ENCODE measurements around the gene SCOC. TPM values are rescaled to one million over a fixed set of nuclear protein-coding genes. Genes with fewer than 3 reads are reported as not detected.

SCOC gene
- total RNA-seq: 10 to 100 TPM; 37.1 to 47.8 TPM

DNA sequence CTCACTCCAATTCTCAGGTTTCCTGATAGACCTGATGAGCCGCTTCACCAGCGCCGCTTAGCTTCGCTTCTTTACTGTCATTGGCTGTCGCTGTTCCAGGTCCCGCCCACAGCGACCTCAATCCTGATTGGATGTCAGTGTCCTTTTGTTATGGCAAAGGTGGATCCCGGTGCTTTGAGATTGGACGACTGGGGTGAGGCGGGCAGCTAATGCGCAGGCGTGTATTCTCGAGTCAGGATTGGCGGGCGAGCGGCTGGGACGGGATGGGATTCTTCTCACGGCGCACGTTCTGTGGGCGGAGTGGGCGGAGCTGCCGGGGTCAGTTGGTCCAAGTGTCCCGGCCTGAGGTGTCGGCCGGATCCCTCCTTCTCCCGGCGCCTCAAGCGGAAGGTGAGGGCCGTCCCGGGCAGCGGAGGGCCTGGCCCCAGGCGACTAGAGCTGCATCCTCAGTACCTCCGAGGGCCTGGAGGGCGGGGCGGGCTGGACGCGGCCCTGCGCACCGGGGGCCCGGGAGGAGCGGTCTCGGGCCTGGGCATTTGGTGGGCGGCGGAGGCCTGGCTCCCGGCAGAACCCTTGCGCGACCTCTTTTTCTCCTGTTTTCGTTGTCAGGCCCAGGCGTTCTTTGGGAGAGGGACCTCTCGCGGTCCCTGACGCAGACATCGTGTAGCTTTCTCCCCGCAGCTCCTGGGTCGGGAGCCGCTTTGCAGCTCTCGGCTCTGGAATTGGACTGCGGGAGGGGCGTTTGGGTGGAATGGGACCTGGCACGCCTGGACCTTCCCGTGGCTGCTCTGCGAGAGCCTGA is at the start of gene SCOC:
TSS of gene SCOC (plus strand) at position 319 of the 802 bp plus-strand sequence. CDS start 5,525 bp downstream, outside the sequence.
- ChIA-PET CTCF (interaction anchor here (0.5 to 3.3 kb wide), 28 partner anchors 10 to 770 kb away, joined by 3 to 62 read pairs (median 4); partner anchors contain the start of gene ELMOD2), POLR2A (interaction anchor here (0.6 to 1.5 kb wide), 3 partner anchors 14 to 635 kb away, joined by 3 read pairs; partner anchors contain the start of gene ELMOD2)
- Mint-ChIP-seq H3K4me1 (peaks cover 35% of the 10 kb centered on the region), H3K9me3 (ENCODE audit: low read depth) (no peaks in the 10 kb centered on the region), H3K36me3 (ENCODE audit: low read depth) (no peaks in the 10 kb centered on the region), H3K4me3 (no peak within 1 kb of the TSS), H3K27me3 (no peaks in the 10 kb centered on the region), H3K27ac (peak within 1 kb of the TSS; percentile 59)
- peak; percentile 98 for DNase-seq
- peak; percentile 98 for ATAC-seq
- intact Hi-C loops (cut with DNase I, micrococcal nuclease): loop anchor here (1.0 to 10.0 kb wide), 10 partner anchors 54 to 1359 kb away; partner anchors contain the start of genes ELMOD2 (in 2 of the 2), CLGN (in 1 of the 2), NOCT (in 1 of the 2) and SETD7 (in 1 of the 2)

DNA sequence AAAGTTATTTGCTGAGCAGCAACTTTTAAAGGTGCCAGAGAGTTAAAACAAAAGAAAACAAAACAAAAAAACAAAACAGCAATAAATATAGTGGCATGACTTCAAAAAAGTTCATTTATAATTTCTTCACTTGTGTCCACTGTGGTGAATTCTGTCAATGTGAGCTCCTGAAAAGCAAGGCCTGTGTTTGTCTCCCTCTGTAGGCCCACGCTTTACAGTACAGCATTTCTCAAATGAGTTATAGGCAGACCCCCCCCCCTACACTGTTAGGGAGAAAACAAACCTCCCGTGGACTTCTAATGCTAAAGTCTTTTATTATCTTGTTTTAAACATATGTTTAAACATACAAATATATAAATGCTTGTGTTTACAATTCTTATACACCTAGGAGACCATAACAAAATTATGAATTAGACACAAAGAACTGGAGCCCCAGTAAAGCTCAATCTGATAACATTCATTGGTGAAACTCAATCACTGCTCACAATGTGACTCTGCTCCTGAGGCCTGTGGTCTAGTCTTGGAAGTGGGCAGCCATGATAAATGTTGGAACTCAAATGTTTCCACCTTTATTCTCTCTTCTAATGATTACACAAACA is 47.0 kb upstream of the SCOC start:
- peaks cover 3% of the 10 kb centered on the region for H3K27me3 Mint-ChIP-seq
- no peak for ATAC-seq
- ChIA-PET POLR2A (no interaction called here), CTCF (interaction anchor here (0.5 to 1.4 kb wide), 4 partner anchors 9 to 592 kb away, joined by 3 to 4 read pairs (median 3); no protein-coding TSS in a partner anchor)
- no peak overlapping the region for H3K27ac Mint-ChIP-seq
- intact Hi-C loops (cut with DNase I, micrococcal nuclease): loop anchor here in 1 of 2 experiments (1.0 to 2.0 kb wide), 2 partner anchors 314 to 592 kb away; no protein-coding TSS in a partner anchor
- no peaks in the 10 kb centered on the region for H3K9me3 Mint-ChIP-seq (ENCODE audit: low read depth)
- peak; percentile 31 for DNase-seq
- H3K36me3 Mint-ChIP-seq (ENCODE audit: low read depth): no peaks in the 10 kb centered on the region
- no peak overlapping the region for H3K4me3 Mint-ChIP-seq
- H3K4me1 Mint-ChIP-seq: peaks cover 4% of the 10 kb centered on the region

- ChIA-PET POLR2A (no interaction called here), CTCF (interaction anchor here (0.7 to 1.7 kb wide), 9 partner anchors 10 to 1793 kb away, joined by 3 to 5 read pairs (median 3); no protein-coding TSS in a partner anchor)
- no peaks in the 10 kb centered on the region for H3K9me3 Mint-ChIP-seq (ENCODE audit: low read depth)
- no peak for ATAC-seq
- no peak overlapping the region for H3K4me3 Mint-ChIP-seq
- intact Hi-C loops (cut with DNase I, micrococcal nuclease): no loop called here
- peaks cover 4% of the 10 kb centered on the region for H3K4me1 Mint-ChIP-seq
- no peaks in the 10 kb centered on the region for H3K27me3 Mint-ChIP-seq
- H3K27ac Mint-ChIP-seq: no peak overlapping the region
- no peak for DNase-seq
- H3K36me3 Mint-ChIP-seq (ENCODE audit: low read depth): no peaks in the 10 kb centered on the region
Measured at GRCh38 chr4:140330311-140330900, 43.0 kb upstream of the SCOC start.

DNA sequence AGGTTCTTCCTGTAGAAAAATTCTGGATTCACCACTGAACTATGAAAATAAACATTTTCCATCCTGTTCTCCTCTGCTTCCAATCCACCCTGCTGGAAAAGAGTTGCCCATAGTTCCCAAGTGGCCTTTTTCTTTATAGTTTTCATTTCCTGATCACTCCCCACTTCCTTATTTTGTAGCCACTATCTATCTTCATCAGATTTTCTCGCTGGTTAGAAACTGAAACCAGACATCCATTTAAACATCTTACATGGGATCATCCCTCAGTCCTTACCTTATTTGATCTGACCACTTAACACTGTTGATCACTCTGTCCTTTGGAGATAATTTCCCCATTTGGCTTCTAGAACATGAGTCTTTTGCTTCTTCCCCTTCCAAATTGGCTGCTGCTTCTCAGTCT is 42.2 kb upstream of the SCOC start:
- intact Hi-C loops (cut with DNase I, micrococcal nuclease): no loop called here
- Mint-ChIP-seq H3K4me3 (no peak overlapping the region), H3K36me3 (ENCODE audit: low read depth) (no peaks in the 10 kb centered on the region), H3K9me3 (ENCODE audit: low read depth) (no peaks in the 10 kb centered on the region), H3K4me1 (peaks cover 4% of the 10 kb centered on the region), H3K27me3 (peaks cover 2% of the 10 kb centered on the region), H3K27ac (no peak overlapping the region)
- ATAC-seq (no peak), DNase-seq (no peak)
- CTCF ChIA-PET: interaction anchor here (0.6 to 1.2 kb wide), 3 partner anchors 12 to 278 kb away, joined by 3 to 5 read pairs (median 3); no protein-coding TSS in a partner anchor
- POLR2A ChIA-PET: no interaction called here

DNA sequence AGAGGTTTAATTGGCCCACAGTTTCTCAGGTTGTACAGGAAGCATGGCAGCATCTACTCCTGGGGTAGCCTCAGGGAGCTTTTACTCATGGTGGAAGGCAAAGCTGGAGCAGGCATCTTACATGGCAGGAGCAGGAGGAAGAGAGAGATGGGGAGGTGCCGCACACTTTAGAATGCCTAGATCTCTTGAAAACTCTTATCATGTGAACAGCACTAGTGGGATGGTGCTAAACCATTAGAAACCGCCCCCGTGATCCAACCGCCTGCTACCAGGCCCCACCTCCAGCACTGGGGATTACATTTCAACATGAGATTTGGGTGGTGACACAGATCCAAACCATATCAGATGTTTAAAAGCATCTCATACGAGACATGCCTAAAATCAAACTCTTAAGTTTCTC is 41.6 kb upstream of the SCOC start:
- H3K36me3 Mint-ChIP-seq (ENCODE audit: low read depth): no peaks in the 10 kb centered on the region
- ChIA-PET CTCF (interaction anchor here (0.6 kb wide), 2 partner anchors 80 to 576 kb away, joined by 3 read pairs; no protein-coding TSS in a partner anchor), POLR2A (no interaction called here)
- intact Hi-C loops (cut with DNase I, micrococcal nuclease): no loop called here
- H3K4me3 Mint-ChIP-seq: no peak overlapping the region
- peaks cover 3% of the 10 kb centered on the region for H3K27me3 Mint-ChIP-seq
- no peaks in the 10 kb centered on the region for H3K9me3 Mint-ChIP-seq (ENCODE audit: low read depth)
- H3K4me1 Mint-ChIP-seq: peaks cover 4% of the 10 kb centered on the region
- ATAC-seq (no peak), DNase-seq (no peak)
- no peak overlapping the region for H3K27ac Mint-ChIP-seq

DNA sequence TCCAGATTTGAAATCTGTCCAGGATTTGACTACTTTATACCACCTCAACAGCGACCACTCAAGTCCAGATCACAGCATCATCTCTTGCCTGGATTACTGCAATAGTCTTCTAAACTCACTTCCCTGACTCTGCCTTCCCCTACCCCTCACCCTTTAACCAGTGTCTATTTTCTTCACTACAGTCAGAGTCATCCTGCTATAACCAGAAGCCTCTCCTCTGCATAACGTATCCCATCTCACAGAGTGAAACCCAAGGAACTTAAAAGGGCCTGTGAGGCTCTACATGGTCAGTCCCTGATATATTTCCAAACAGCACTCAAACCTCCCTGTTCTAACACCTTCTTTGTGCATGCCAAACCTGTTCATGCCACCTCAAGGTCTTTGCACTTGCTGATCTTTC is 40.7 kb upstream of the SCOC start:
- ChIA-PET CTCF (no interaction called here), POLR2A (no interaction called here)
- Mint-ChIP-seq H3K4me1 (peaks cover 4% of the 10 kb centered on the region), H3K4me3 (no peak overlapping the region), H3K9me3 (ENCODE audit: low read depth) (no peaks in the 10 kb centered on the region), H3K27ac (no peak overlapping the region), H3K27me3 (peaks cover 5% of the 10 kb centered on the region), H3K36me3 (ENCODE audit: low read depth) (no peaks in the 10 kb centered on the region)
- no peak for ATAC-seq
- DNase-seq: no peak
- intact Hi-C loops (cut with DNase I, micrococcal nuclease): no loop called here

DNA sequence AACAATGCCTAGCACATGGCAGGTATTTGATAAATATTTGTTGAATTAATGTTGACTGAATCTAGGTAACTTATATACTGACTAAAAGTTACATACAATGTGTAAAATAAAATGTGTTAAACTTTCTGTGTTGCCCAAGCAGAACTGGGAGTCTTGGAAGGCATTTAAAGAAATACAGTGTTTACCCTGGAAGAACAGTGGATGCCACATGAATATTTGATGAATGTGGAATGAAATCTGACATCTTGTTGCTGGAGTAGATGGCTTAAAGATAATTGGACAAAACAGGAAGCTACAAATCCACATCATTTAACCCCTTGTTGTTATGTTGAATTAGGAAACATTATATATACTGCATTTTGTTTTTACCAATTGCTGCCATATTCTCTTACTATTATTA is 39.9 kb upstream of the SCOC start:
- Mint-ChIP-seq H3K4me1 (peaks cover 4% of the 10 kb centered on the region), H3K4me3 (no peak overlapping the region), H3K27me3 (peaks cover 5% of the 10 kb centered on the region), H3K36me3 (ENCODE audit: low read depth) (no peaks in the 10 kb centered on the region), H3K9me3 (ENCODE audit: low read depth) (no peaks in the 10 kb centered on the region), H3K27ac (no peak overlapping the region)
- ATAC-seq: no peak
- ChIA-PET POLR2A (no interaction called here), CTCF (interaction anchor here (0.6 to 1.6 kb wide), 2 partner anchors 26 to 1144 kb away, joined by 3 to 4 read pairs; no protein-coding TSS in a partner anchor)
- intact Hi-C loops (cut with DNase I, micrococcal nuclease): no loop called here
- no peak for DNase-seq

- ATAC-seq (no peak), DNase-seq (no peak)
- Mint-ChIP-seq H3K4me1 (peaks cover 4% of the 10 kb centered on the region), H3K27ac (no peak overlapping the region), H3K36me3 (ENCODE audit: low read depth) (no peaks in the 10 kb centered on the region), H3K27me3 (peaks cover 5% of the 10 kb centered on the region), H3K9me3 (ENCODE audit: low read depth) (no peaks in the 10 kb centered on the region), H3K4me3 (no peak overlapping the region)
- intact Hi-C loops (cut with DNase I, micrococcal nuclease): no loop called here
- POLR2A ChIA-PET: no interaction called here
- CTCF ChIA-PET: no interaction called here
Measured at GRCh38 chr4:140335076-140335475, 38.4 kb upstream of the SCOC start.

DNA sequence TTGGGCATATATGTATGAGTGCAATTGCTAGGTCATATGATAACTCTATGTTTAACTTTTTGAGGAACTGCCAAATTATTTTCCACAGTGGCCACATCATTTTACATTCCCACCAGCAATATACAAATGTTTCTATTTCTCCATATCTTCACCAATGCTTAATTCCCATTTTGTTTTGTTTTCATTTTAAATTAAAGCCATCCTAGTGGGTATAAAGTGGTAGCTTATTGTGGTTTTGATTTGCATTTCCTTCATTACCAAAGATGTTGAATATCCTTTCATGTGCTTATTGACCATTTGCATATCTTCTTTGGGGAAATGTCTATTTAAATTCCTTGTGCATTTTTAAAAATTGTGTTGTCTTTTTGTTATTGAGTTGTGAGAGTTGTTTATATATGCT is 36.7 kb upstream of the SCOC start:
- no peak overlapping the region for H3K4me3 Mint-ChIP-seq

GRCh38 chr4:140342620-140343019 is 30.8 kb upstream of the SCOC start:
- POLR2A ChIA-PET: no interaction called here
- intact Hi-C loops (cut with DNase I, micrococcal nuclease): no loop called here
- Mint-ChIP-seq H3K4me3 (no peak overlapping the region), H3K4me1 (peaks cover 3% of the 10 kb centered on the region), H3K27ac (no peak overlapping the region), H3K36me3 (ENCODE audit: low read depth) (no peaks in the 10 kb centered on the region), H3K27me3 (peaks cover 6% of the 10 kb centered on the region), H3K9me3 (ENCODE audit: low read depth) (no peaks in the 10 kb centered on the region)
- ATAC-seq (no peak), DNase-seq (no peak)
- CTCF ChIA-PET: interaction anchor here (1.2 to 5.3 kb wide), 2 partner anchors 12 to 19 kb away, joined by 4 to 29 read pairs; no protein-coding TSS in a partner anchor

More for the DNA sequence above, 36.7 kb upstream of the SCOC start:
- DNase-seq (no peak), ATAC-seq (no peak)
- H3K27ac Mint-ChIP-seq: no peak overlapping the region
- no peaks in the 10 kb centered on the region for H3K9me3 Mint-ChIP-seq (ENCODE audit: low read depth)
- no peaks in the 10 kb centered on the region for H3K4me1 Mint-ChIP-seq
- intact Hi-C loops (cut with DNase I, micrococcal nuclease): no loop called here
- POLR2A ChIA-PET: no interaction called here
- H3K36me3 Mint-ChIP-seq (ENCODE audit: low read depth): no peaks in the 10 kb centered on the region
- CTCF ChIA-PET: no interaction called here
- peaks cover 5% of the 10 kb centered on the region for H3K27me3 Mint-ChIP-seq

DNA sequence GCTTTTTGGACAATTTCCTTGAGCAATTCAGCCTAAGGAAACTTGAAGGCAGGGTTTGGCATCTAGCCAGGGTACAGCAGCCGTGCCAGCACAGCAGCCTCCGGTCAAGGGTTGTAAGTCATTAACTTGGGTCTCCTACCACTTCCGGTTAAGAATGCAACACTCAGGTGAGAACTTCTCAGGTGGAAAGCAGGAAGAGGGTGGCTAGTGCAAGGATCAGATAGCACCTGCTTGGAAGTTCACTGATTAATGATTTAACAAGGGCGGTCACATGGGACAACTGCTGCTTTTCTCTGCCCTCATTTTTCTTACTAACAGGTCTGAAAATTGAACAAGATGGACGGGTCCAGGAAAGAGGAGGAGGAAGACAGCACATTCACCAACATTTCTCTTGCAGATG is 30.1 kb upstream of the SCOC start:
- Mint-ChIP-seq H3K4me1 (peaks cover 3% of the 10 kb centered on the region), H3K27ac (no peak overlapping the region), H3K27me3 (peaks cover 8% of the 10 kb centered on the region), H3K4me3 (no peak overlapping the region), H3K9me3 (ENCODE audit: low read depth) (no peaks in the 10 kb centered on the region), H3K36me3 (ENCODE audit: low read depth) (no peaks in the 10 kb centered on the region)
- ATAC-seq (no peak), DNase-seq (no peak)
- POLR2A ChIA-PET: no interaction called here
- intact Hi-C loops (cut with DNase I, micrococcal nuclease): no loop called here
- CTCF ChIA-PET: interaction anchor here (0.6 to 5.3 kb wide), 4 partner anchors 13 to 432 kb away, joined by 3 to 29 read pairs (median 3); no protein-coding TSS in a partner anchor
